Measurements from ENCODE around the gene TPM1. TPM values are rescaled to one million over a fixed set of nuclear protein-coding genes. Genes with fewer than 3 reads are reported as not detected.

TPM1 gene
- total RNA-seq, 1 donor from 2014 or later: 4,149 TPM

- peaks cover 8 to 14% (median 8%) of the 10 kb centered on the region in 3 donors for H3K4me1 ChIP-seq (ENCODE audit: control insufficient read depth in 3 of 3, insufficient read depth in 3 of 3, low read length in 3 of 3)
- no peak overlapping the region for H3K9ac ChIP-seq (ENCODE audit: low read depth in 1 of 3, low read length in 3 of 3)
- no peak overlapping the region for H3K27ac ChIP-seq (ENCODE audit: low read depth, low read length)
- H3K4me3 ChIP-seq (ENCODE audit: low read length in 3 of 3): no peak overlapping the region
- no peaks in the 10 kb centered on the region for H3K9me3 ChIP-seq (ENCODE audit: control insufficient read depth in 3 of 3, low read length in 3 of 3)
- H3K36me3 ChIP-seq (ENCODE audit: control insufficient read depth in 3 of 3, insufficient read depth in 3 of 3, low read length in 3 of 3): peaks cover 56 to 87% (median 78%) of the 10 kb centered on the region in 3 donors
- H3K27me3 ChIP-seq (ENCODE audit: control insufficient read depth in 3 of 3, insufficient read depth in 3 of 3, low read length in 3 of 3): no peaks in the 10 kb centered on the region
Measured at GRCh38 chr15:63061975-63062374, 19.4 kb downstream of the TPM1 start.

GRCh38 chr15:63063164-63063756 is 20.7 kb downstream of the TPM1 start:
- Histone ChIP-seq H3K27me3 (ENCODE audit: control insufficient read depth in 3 of 3, insufficient read depth in 3 of 3, low read length in 3 of 3) (no peaks in the 10 kb centered on the region), H3K36me3 (ENCODE audit: control insufficient read depth in 3 of 3, insufficient read depth in 3 of 3, low read length in 3 of 3) (peaks cover 47 to 81% (median 74%) of the 10 kb centered on the region in 3 donors), H3K27ac (ENCODE audit: low read depth, low read length) (no peak overlapping the region), H3K4me3 (ENCODE audit: low read length in 3 of 3) (no peak overlapping the region), H3K9me3 (ENCODE audit: control insufficient read depth in 3 of 3, low read length in 3 of 3) (no peaks in the 10 kb centered on the region), H3K9ac (ENCODE audit: low read depth in 1 of 3, low read length in 3 of 3) (no peak overlapping the region), H3K4me1 (ENCODE audit: control insufficient read depth in 3 of 3, insufficient read depth in 3 of 3, low read length in 3 of 3) (peaks cover 6 to 18% (median 7%) of the 10 kb centered on the region in 3 donors)

DNA sequence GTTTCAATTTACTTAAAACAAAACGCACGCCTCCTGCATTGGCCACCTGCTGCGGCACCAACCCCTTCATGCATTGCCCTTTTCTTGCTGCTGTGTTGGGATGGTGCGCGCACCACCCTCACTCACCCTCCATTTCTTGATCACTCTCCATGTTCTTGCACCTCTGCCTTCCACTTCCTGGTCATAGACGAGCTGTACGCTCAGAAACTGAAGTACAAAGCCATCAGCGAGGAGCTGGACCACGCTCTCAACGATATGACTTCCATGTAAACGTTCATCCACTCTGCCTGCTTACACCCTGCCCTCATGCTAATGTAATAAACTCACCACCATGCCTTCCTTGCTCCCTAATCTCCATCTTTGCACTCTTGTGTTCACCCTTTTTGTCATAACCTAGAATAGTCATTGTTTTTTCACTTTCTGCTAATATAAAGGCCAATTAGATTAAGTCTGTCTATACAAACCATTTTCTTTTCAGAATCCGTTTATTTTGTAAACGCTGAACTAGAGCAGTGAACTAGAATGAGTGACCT is 21.4 kb downstream of the TPM1 start:
- H3K27ac ChIP-seq (ENCODE audit: low read depth, low read length): peak overlapping the region; percentile 9
- H3K4me1 ChIP-seq (ENCODE audit: control insufficient read depth in 3 of 3, insufficient read depth in 3 of 3, low read length in 3 of 3): peaks cover 3 to 18% (median 6%) of the 10 kb centered on the region in 3 donors
- no peaks in the 10 kb centered on the region for H3K27me3 ChIP-seq (ENCODE audit: control insufficient read depth in 3 of 3, insufficient read depth in 3 of 3, low read length in 3 of 3)
- H3K9me3 ChIP-seq (ENCODE audit: control insufficient read depth in 3 of 3, low read length in 3 of 3): no peaks in the 10 kb centered on the region
- H3K9ac ChIP-seq (ENCODE audit: low read depth in 1 of 3, low read length in 3 of 3): no peak overlapping the region
- peaks cover 43 to 77% (median 70%) of the 10 kb centered on the region in 3 donors for H3K36me3 ChIP-seq (ENCODE audit: control insufficient read depth in 3 of 3, insufficient read depth in 3 of 3, low read length in 3 of 3)
- no peak overlapping the region for H3K4me3 ChIP-seq (ENCODE audit: low read length in 3 of 3)

DNA sequence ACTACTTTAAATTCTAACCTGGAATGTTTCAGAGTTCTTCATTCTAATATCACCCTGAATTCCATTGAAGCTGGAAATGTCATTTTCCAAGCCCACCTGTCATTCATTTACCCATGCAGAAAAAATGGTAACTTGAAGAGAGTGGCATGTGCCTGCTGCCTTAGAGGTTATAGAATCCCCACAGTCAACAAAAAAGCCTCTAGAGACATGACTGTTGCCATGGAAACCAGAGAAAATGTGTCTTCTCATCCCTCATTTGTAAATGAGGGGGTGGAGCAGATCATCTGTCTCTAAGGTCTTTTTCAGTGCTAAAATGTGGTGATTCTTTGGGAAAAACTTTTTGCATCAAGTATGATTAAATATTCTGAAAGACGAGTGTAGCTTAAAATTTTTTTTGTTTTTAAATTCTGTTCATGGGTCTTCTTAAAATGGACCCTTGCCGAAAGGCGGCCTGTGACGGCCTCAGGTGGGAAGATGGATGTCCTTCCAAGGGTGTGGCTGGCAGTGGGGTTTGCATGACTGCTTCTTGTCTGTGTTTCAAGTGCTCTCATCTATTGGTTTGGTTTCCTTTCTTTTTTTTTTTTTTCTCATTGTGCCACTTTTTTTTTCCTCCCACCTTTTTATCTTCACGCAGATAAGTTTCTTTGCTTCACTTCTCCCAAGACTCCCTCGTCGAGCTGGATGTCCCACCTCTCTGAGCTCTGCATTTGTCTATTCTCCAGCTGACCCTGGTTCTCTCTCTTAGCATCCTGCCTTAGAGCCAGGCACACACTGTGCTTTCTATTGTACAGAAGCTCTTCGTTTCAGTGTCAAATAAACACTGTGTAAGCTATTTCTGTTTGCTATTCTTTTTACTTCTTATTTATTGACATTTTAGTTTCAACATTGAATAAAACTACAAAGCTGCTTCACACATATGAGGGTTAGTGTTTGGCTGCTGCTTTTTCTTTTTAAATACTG is 23.0 kb downstream of the TPM1 start:
- Histone ChIP-seq H3K27ac (ENCODE audit: low read depth, low read length) (no peak overlapping the region), H3K36me3 (ENCODE audit: control insufficient read depth in 3 of 3, insufficient read depth in 3 of 3, low read length in 3 of 3) (peaks cover 32 to 70% (median 54%) of the 10 kb centered on the region in 3 donors)

DNA sequence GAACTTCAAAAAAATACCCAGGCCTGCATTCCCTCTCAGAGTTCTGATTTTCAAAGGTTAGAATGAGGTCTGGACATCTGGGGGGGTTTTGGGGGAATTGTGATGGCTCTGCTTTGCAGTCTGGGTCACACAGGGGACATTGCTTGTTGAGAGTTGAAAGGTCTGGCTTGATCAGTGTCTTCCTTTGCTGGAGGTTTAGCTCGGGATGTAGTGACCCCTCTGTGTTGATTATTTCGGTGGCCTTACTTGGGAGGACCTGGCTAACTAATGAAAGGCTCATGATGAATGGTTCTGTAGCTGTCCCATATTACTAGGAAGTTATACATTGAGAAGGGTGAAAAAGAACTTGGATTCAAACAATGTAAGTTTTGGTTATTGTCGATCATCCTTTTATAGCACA is 23.7 kb downstream of the TPM1 start:
- H3K27me3 ChIP-seq (ENCODE audit: control insufficient read depth in 3 of 3, insufficient read depth in 3 of 3, low read length in 3 of 3): no peaks in the 10 kb centered on the region
- H3K4me3 ChIP-seq (ENCODE audit: low read length in 3 of 3): no peak overlapping the region
- peaks cover 0 to 7% (median 2%) of the 10 kb centered on the region in 3 donors for H3K4me1 ChIP-seq (ENCODE audit: control insufficient read depth in 3 of 3, insufficient read depth in 3 of 3, low read length in 3 of 3)
- H3K9ac ChIP-seq (ENCODE audit: low read depth in 1 of 3, low read length in 3 of 3): no peak overlapping the region
- peaks cover 25 to 64% (median 46%) of the 10 kb centered on the region in 3 donors for H3K36me3 ChIP-seq (ENCODE audit: control insufficient read depth in 3 of 3, insufficient read depth in 3 of 3, low read length in 3 of 3)
- H3K27ac ChIP-seq (ENCODE audit: low read depth, low read length): no peak overlapping the region
- no peaks in the 10 kb centered on the region for H3K9me3 ChIP-seq (ENCODE audit: control insufficient read depth in 3 of 3, low read length in 3 of 3)

More for the DNA sequence above, 23.0 kb downstream of the TPM1 start:
- no peaks in the 10 kb centered on the region for H3K27me3 ChIP-seq (ENCODE audit: control insufficient read depth in 3 of 3, insufficient read depth in 3 of 3, low read length in 3 of 3)
- H3K9me3 ChIP-seq (ENCODE audit: control insufficient read depth in 3 of 3, low read length in 3 of 3): no peaks in the 10 kb centered on the region
- peaks cover 0 to 14% (median 6%) of the 10 kb centered on the region in 3 donors for H3K4me1 ChIP-seq (ENCODE audit: control insufficient read depth in 3 of 3, insufficient read depth in 3 of 3, low read length in 3 of 3)
- no peak overlapping the region for H3K4me3 ChIP-seq (ENCODE audit: low read length in 3 of 3)
- no peak overlapping the region for H3K9ac ChIP-seq (ENCODE audit: low read depth in 1 of 3, low read length in 3 of 3)

DNA sequence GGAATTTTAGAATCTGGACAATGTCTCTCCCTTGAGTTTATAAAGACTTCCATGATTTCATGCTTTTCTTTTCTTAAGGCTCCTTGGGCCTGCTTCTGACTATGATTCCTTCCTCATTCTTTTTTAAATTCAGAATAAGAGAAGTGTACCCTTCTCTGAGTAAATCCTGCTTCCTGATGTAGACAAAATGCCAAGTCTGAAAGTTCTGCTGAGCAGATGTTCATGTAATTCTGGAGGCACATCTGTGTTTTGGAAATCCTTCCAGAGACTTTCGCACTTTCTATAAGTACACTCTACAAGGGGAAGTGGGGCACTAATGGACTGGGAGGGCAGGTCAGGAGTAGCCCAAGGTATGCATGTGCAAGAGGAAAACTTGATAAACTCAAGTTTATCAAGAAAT is 24.8 kb downstream of the TPM1 start:
- Histone ChIP-seq H3K4me1 (ENCODE audit: control insufficient read depth in 3 of 3, insufficient read depth in 3 of 3, low read length in 3 of 3) (peaks cover 0 to 6% (median 2%) of the 10 kb centered on the region in 3 donors), H3K36me3 (ENCODE audit: control insufficient read depth in 3 of 3, insufficient read depth in 3 of 3, low read length in 3 of 3) (peaks cover 21 to 54% (median 42%) of the 10 kb centered on the region in 3 donors), H3K27ac (ENCODE audit: low read depth, low read length) (peak overlapping the region; percentile 55), H3K27me3 (ENCODE audit: control insufficient read depth in 3 of 3, insufficient read depth in 3 of 3, low read length in 3 of 3) (no peaks in the 10 kb centered on the region), H3K9ac (ENCODE audit: low read depth in 1 of 3, low read length in 3 of 3) (no peak overlapping the region), H3K9me3 (ENCODE audit: control insufficient read depth in 3 of 3, low read length in 3 of 3) (no peaks in the 10 kb centered on the region), H3K4me3 (ENCODE audit: low read length in 3 of 3) (no peak overlapping the region)

GRCh38 chr15:63067976-63068743 is 25.6 kb downstream of the TPM1 start:
- H3K36me3 ChIP-seq (ENCODE audit: control insufficient read depth in 3 of 3, insufficient read depth in 3 of 3, low read length in 3 of 3): peaks cover 16 to 46% (median 33%) of the 10 kb centered on the region in 3 donors
- H3K4me1 ChIP-seq (ENCODE audit: control insufficient read depth in 3 of 3, insufficient read depth in 3 of 3, low read length in 3 of 3): peaks cover 0 to 6% (median 2%) of the 10 kb centered on the region in 3 donors

DNA sequence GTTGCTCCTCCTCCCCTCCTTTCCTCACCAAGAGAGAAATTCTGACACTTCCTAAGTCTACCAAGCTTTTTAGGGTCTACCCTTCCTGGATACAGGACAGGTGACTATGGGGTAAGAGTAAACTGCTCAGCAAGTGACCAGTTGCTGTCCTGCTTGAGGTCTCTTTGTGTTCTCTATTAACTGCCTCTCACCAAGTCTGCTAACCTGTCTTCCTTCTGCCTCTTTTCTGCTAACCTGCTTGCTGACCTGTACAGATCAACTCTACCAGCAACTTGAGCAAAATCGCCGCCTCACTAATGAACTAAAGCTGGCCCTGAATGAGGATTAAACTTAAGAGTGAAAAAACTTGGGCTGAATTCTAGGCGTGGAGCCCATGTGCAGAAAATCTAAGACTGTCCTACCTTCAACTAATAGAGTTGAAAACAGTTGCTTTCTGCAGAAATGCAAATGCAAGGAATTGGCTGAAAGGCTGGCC is 27.1 kb downstream of the TPM1 start:
- Histone ChIP-seq H3K9ac (ENCODE audit: low read depth in 1 of 3, low read length in 3 of 3) (no peak overlapping the region), H3K9me3 (ENCODE audit: control insufficient read depth in 3 of 3, low read length in 3 of 3) (no peaks in the 10 kb centered on the region), H3K36me3 (ENCODE audit: control insufficient read depth in 3 of 3, insufficient read depth in 3 of 3, low read length in 3 of 3) (peaks cover 5 to 35% (median 21%) of the 10 kb centered on the region in 3 donors), H3K4me1 (ENCODE audit: control insufficient read depth in 3 of 3, insufficient read depth in 3 of 3, low read length in 3 of 3) (peaks cover 0 to 6% (median 0%) of the 10 kb centered on the region in 3 donors), H3K27me3 (ENCODE audit: control insufficient read depth in 3 of 3, insufficient read depth in 3 of 3, low read length in 3 of 3) (no peaks in the 10 kb centered on the region), H3K4me3 (ENCODE audit: low read length in 3 of 3) (no peak overlapping the region), H3K27ac (ENCODE audit: low read depth, low read length) (no peak overlapping the region)

More at GRCh38 chr15:63067976-63068743, 25.6 kb downstream of the TPM1 start:
- Histone ChIP-seq H3K9me3 (ENCODE audit: control insufficient read depth in 3 of 3, low read length in 3 of 3) (no peaks in the 10 kb centered on the region), H3K9ac (ENCODE audit: low read depth in 1 of 3, low read length in 3 of 3) (no peak overlapping the region), H3K4me3 (ENCODE audit: low read length in 3 of 3) (no peak overlapping the region), H3K27me3 (ENCODE audit: control insufficient read depth in 3 of 3, insufficient read depth in 3 of 3, low read length in 3 of 3) (no peaks in the 10 kb centered on the region), H3K27ac (ENCODE audit: low read depth, low read length) (peak overlapping the region; percentile 55)

- Histone ChIP-seq H3K4me1 (ENCODE audit: control insufficient read depth in 3 of 3, insufficient read depth in 3 of 3, low read length in 3 of 3) (peaks cover under 1 to 6% (median under 1%) of the 10 kb centered on the region in 3 donors), H3K9me3 (ENCODE audit: control insufficient read depth in 3 of 3, low read length in 3 of 3) (no peaks in the 10 kb centered on the region), H3K9ac (ENCODE audit: low read depth in 1 of 3, low read length in 3 of 3) (no peak overlapping the region), H3K27me3 (ENCODE audit: control insufficient read depth in 3 of 3, insufficient read depth in 3 of 3, low read length in 3 of 3) (peaks cover 0 to 2% (median 0%) of the 10 kb centered on the region in 3 donors), H3K36me3 (ENCODE audit: control insufficient read depth in 3 of 3, insufficient read depth in 3 of 3, low read length in 3 of 3) (peaks cover 0 to 27% (median 17%) of the 10 kb centered on the region in 3 donors), H3K27ac (ENCODE audit: low read depth, low read length) (no peak overlapping the region), H3K4me3 (ENCODE audit: low read length in 3 of 3) (no peak overlapping the region)
Measured at GRCh38 chr15:63070681-63071129, 28.2 kb downstream of the TPM1 start.

All from skeletal muscle tissue (tissue), 4 donors.